Measurements from ENCODE around the gene KERA.

The KERA gene

GRCh38 chr12:91072931-91073330 lies 15.1 kb upstream of the KERA start:
- DNase-seq: no peak

- no peak for DNase-seq
Measured at GRCh38 chr12:91070936-91071335, 13.1 kb upstream of the KERA start.

- DNase-seq: no peak
Measured at GRCh38 chr12:91065396-91065795, 7.6 kb upstream of the KERA start.

GRCh38 chr12:91064640-91065039 lies 6.8 kb upstream of the KERA start:
- DNase-seq: no peak

- no peak for DNase-seq
Measured at GRCh38 chr12:91061091-91061490, 3.3 kb upstream of the KERA start.

GRCh38 chr12:91059211-91059610 lies 1.4 kb upstream of the KERA start:
- no peak for DNase-seq

- no peak for DNase-seq
Measured at GRCh38 chr12:91058786-91059185, 962 bp upstream of the KERA start.

GRCh38 chr12:91056488-91056887 lies 1.3 kb downstream of the KERA start:
- DNase-seq: no peak

- no peak for DNase-seq
Measured at GRCh38 chr12:91055976-91056375, 1.8 kb downstream of the KERA start.

- DNase-seq: no peak
Measured at GRCh38 chr12:91053951-91054715, 3.7 kb downstream of the KERA start.

- DNase-seq: no peak
Measured at GRCh38 chr12:91052026-91052425, 5.8 kb downstream of the KERA start.

GRCh38 chr12:91044586-91044985 lies 13.2 kb downstream of the KERA start:
- no peak for DNase-seq

- no peak for DNase-seq
Measured at GRCh38 chr12:91043408-91043807, 14.4 kb downstream of the KERA start.

- no peak for DNase-seq
Measured at GRCh38 chr12:91040096-91040755, 17.6 kb downstream of the KERA start.

GRCh38 chr12:91037276-91037675 lies 20.5 kb downstream of the KERA start:
- DNase-seq: no peak

GRCh38 chr12:91033251-91033650 lies 24.6 kb downstream of the KERA start:
- no peak for DNase-seq

- DNase-seq: no peak
Measured at GRCh38 chr12:91023326-91024004, 34.4 kb downstream of the KERA start.

GRCh38 chr12:91021076-91021475 lies 36.7 kb downstream of the KERA start:
- DNase-seq: no peak

GRCh38 chr12:91019455-91019854 lies 38.4 kb downstream of the KERA start:
- no peak for DNase-seq

- no peak for DNase-seq
Measured at GRCh38 chr12:91017511-91018263, 40.1 kb downstream of the KERA start.

GRCh38 chr12:91017043-91017442 lies 40.8 kb downstream of the KERA start:
- no peak for DNase-seq

GRCh38 chr12:91009319-91009950 lies 48.4 kb downstream of the KERA start:
- no peak for DNase-seq

All from CD4-positive, alpha-beta T cell treated with Interleukin-10 for 1 hour (primary cell).